HEK293T (cell line): Measurements from ENCODE around the gene OXGR1.

Experiments
- ELF4 ChIP-seq: fragments of 450-650 bp; IDR thresholded peaks from 2 replicates; pipeline ENCODE4 v1.6.1; 2017; ENCODE audit warnings: antibody characterized with exemption
- FOXM1 ChIP-seq: fragments of 450-650 bp; IDR thresholded peaks from 2 replicates; pipeline ENCODE4 v1.6.1; 2017; ENCODE audit warnings: mild to moderate bottlenecking, borderline replicate concordance
- NFRKB ChIP-seq: fragments of 450-650 bp; IDR thresholded peaks from 2 replicates; pipeline ENCODE4 v1.6.1; 2016; ENCODE audit warnings: mild to moderate bottlenecking, moderate library complexity
- SP1 ChIP-seq: fragments of 450-650 bp; IDR thresholded peaks from 2 replicates; pipeline ENCODE4 v1.6.1; 2017
- SUZ12 ChIP-seq: fragments of 450-650 bp; IDR thresholded peaks from 2 replicates; pipeline ENCODE4 v1.6.1; 2016; ENCODE audit warnings: mild to moderate bottlenecking
- TF ChIP-seq, protein P1 (sequence below): fragments of 450-650 bp; IDR thresholded peaks from 2 replicates; pipeline ENCODE4 v1.6.1; 2016

DNA sequence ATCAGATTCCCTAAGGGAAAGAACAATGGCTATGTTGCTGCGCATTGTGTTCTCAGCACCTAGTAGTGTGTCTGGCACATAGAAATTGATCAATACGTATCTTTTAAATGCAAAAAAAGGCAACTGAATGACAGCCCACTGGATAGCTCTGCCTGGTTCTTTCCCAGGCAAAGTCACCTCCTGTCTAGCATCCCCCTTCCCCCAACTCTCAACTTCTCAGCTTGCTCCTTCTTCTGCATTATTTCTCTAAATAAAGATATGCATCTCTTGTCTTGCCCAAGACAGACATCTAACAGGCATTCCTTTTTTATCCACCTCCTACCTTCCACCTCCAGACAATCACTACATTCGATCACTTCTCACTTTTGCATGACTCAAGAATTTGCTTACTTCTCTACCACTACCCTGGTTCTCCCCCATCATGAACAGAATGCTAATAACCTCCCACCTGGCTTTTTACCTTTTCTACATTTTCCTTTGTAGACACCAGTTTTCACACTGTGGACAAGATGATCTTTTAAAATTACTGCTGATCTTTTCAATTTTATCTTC, 26.5 kb upstream of the OXGR1 start:
- no peak for TF ChIP-seq SP1
- TF ChIP-seq ELF4 = no peak
- TF ChIP-seq, protein P1, sequence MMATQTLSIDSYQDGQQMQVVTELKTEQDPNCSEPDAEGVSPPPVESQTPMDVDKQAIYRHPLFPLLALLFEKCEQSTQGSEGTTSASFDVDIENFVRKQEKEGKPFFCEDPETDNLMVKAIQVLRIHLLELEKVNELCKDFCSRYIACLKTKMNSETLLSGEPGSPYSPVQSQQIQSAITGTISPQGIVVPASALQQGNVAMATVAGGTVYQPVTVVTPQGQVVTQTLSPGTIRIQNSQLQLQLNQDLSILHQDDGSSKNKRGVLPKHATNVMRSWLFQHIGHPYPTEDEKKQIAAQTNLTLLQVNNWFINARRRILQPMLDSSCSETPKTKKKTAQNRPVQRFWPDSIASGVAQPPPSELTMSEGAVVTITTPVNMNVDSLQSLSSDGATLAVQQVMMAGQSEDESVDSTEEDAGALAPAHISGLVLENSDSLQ = no peak
- TF ChIP-seq SUZ12 = no peak
- no peak for TF ChIP-seq FOXM1
- TF ChIP-seq NFRKB = no peak
